K562 (cell line): ENCODE results near the gene EIF4E. TPM values are rescaled to one million over a fixed set of nuclear protein-coding genes. Genes with fewer than 3 reads are reported as not detected.

Source experiments
- ATAC-seq: fragments of 200-7000 bp; cut with Tn5 transposase; 3 replicates; pipeline ENCODE4 v1.9.1; 2020; ENCODE audit warnings: moderate library complexity
- BruUV-seq: library from RNA; stranded (reverse); fragments of 400-500 nt; replicated peaks from 2 replicates; lab custom pipeline; 2021; lab: Mats Ljungman, UMichigan
- CTCF ChIA-PET: fragments of 300-600 bp; formaldehyde crosslinking; extraction: SDS; loops from one replicate; lab custom pipeline; 2021; ENCODE audit warnings: low intra/inter-chr PET ratio; lab: Yijun Ruan, JAX
- POLR2A ChIA-PET: fragments of 300-600, 350-650 bp; sonication (Branson Sonifier 250); formaldehyde crosslinking; extraction: SDS; loops from one replicate; lab custom pipeline; 2021; ENCODE audit warnings: antibody characterized with exemption, inconsistent platforms; lab: Yijun Ruan, JAX
- DNase-seq, 4 experiments: peaks; one replicate each; pipeline versions ENCODE4 v3.0.0 to v3.0.0-alpha.2; 2011 to 2018; ENCODE audit warnings: low spot score in 3 of 4, mixed read lengths in 3 of 4; ENCODE audit errors: extremely low read depth in 1 of 4
- FAIRE-seq: peaks from 2 replicates; lab custom pipeline; 2011; peaks lifted over from hg19 to GRCh38; lab: Jason Lieb, UNC
- H2AFZ ChIP-seq: 2 replicates; pipeline ENCODE4 v1.6.0; 2011; ENCODE audit warnings: low read depth, low read length, control low read depth, inconsistent platforms
- H3K27ac ChIP-seq: fragments of 200-600 bp; 3 replicates; pipeline ENCODE4 v1.8.0; 2011; ENCODE audit warnings: low read depth, mild to moderate bottlenecking, control low read depth, inconsistent platforms, low read length, moderate library complexity, mixed read lengths; ENCODE audit errors: extremely low read depth
- H3K27me3 ChIP-seq, 2 experiments: fragments of 300-600 bp in 1 of 2; 2 replicates in 1 of 2; 3 replicates in 1 of 2; pipeline versions ENCODE4 v1.6.0 to v1.8.0; 2011; ENCODE audit warnings: inconsistent platforms in 2 of 2, low read length in 2 of 2, mild to moderate bottlenecking in 1 of 2, mixed read lengths in 1 of 2, moderate library complexity in 1 of 2; ENCODE audit not compliant: control insufficient read depth in 2 of 2, insufficient read depth in 2 of 2
- H3K36me3 ChIP-seq: fragments of 300-600 bp; 3 replicates; pipeline ENCODE4 v1.8.0; 2011; ENCODE audit warnings: mild to moderate bottlenecking, low read length, inconsistent platforms; ENCODE audit not compliant: control insufficient read depth, insufficient read depth
- H3K4me1 ChIP-seq, 2 experiments: fragments of 200-600 bp in 1 of 2; replicated peaks in 1 of 2; 2 replicates in 1 of 2; 3 replicates in 1 of 2; pipeline versions ENCODE4 v1.5.1 to v1.8.0; 2011; ENCODE audit warnings: inconsistent platforms in 2 of 2, low read length in 2 of 2, mild to moderate bottlenecking in 1 of 2, mixed read lengths in 1 of 2, moderate library complexity in 1 of 2; ENCODE audit not compliant: control insufficient read depth in 2 of 2, insufficient read depth in 2 of 2
- H3K4me2 ChIP-seq: 2 replicates; pipeline ENCODE4 v1.6.1; 2011; ENCODE audit warnings: low read length, control low read depth, inconsistent platforms, mixed read lengths; ENCODE audit not compliant: insufficient read depth
- H3K4me3 ChIP-seq: fragments of 200-600 bp; sonication (generic), shearing (Covaris generic); 2 replicates; pipeline ENCODE4 v1.5.1; 2016; ENCODE audit warnings: control low read depth, inconsistent platforms
- H3K79me2 ChIP-seq: fragments of 200-600 bp; 3 replicates; pipeline ENCODE4 v1.8.0; 2011; ENCODE audit warnings: low read length, inconsistent platforms; ENCODE audit not compliant: control insufficient read depth, insufficient read depth
- H3K9ac ChIP-seq, 2 experiments: 2 replicates each; pipeline versions ENCODE4 v1.6.0 to v1.6.1; 2011; ENCODE audit warnings: low read depth in 2 of 2, low read length in 2 of 2, control low read depth in 1 of 2, inconsistent platforms in 1 of 2, mild to moderate bottlenecking in 1 of 2, mixed read lengths in 1 of 2; ENCODE audit not compliant: insufficient read depth in 1 of 2
- H3K9me1 ChIP-seq: one replicate; pipeline ENCODE4 v1.6.0; 2011; ENCODE audit warnings: inconsistent platforms, mild to moderate bottlenecking, low read length, moderate library complexity; ENCODE audit not compliant: control insufficient read depth, insufficient read depth
- H3K9me3 ChIP-seq: replicated peaks from 2 replicates; pipeline ENCODE4 v1.5.1; 2011; ENCODE audit warnings: low read depth, low read length, inconsistent platforms; ENCODE audit not compliant: control insufficient read depth, insufficient read depth
- H4K20me1 ChIP-seq: replicated peaks from 2 replicates; pipeline ENCODE4 v1.6.1; 2011; ENCODE audit warnings: low read length, inconsistent platforms, mixed read lengths; ENCODE audit not compliant: control insufficient read depth, insufficient read depth
- ZNF124 ChIP-seq: sonication (generic); formaldehyde crosslinking; IDR thresholded peaks from 2 replicates; pipeline ENCODE4 v1.8.1; 2022; ENCODE audit warnings: missing genetic modification reagents
- WGBS: fragments of 100-300 bp; shearing (Covaris generic); methylation state at CpG from one replicate; pipeline ENCODE4 v1.1.6; 2016; ENCODE audit warnings: low coverage, mixed read lengths; ENCODE audit not compliant: insufficient coverage; ENCODE audit errors: missing lambda C conversion rate; 5-methylcytosine and 5-hydroxymethylcytosine counted together
- in situ Hi-C: fragments of 300-500 bp; cut with MboI; formaldehyde crosslinking; loops from 4 replicates; pipeline ENCODE4 v1.15.0; 2018; ENCODE audit warnings: inconsistent platforms, mixed read lengths
- intact Hi-C: fragments of 100-400 bp; cut with micrococcal nuclease; formaldehyde crosslinking; loops from 2 replicates; pipeline ENCODE4 v1.14.2; 2022
- polyA plus RNA-seq, 8 experiments: library from polyadenylated mRNA; depleted of rRNA in 4 of 8; stranded (reverse) in 5 of 8; unstranded in 3 of 8; fragments of >200 nt; fragmentation: Nextera tagmentation in 2 of 8; fragmentation: Illumina TruSeq in 1 of 8; extraction: Ambion mirVana in 2 of 8; extraction: Trizol in 1 of 8; gene quantifications; 2 replicates each; pipeline versions ENCODE4 v1.2.1 to v1.2.3, GENCODE V29; 2011 to 2014; ENCODE audit warnings: inconsistent platforms in 1 of 8, missing spikeins in 1 of 8
- total RNA-seq, 7 experiments: library from RNA; depleted of rRNA in 6 of 7; stranded (reverse); fragments of >200 nt in 6 of 7; fragmentation: Illumina TruSeq in 2 of 7; extraction: Trizol in 2 of 7; gene quantifications; 2 replicates each; pipeline versions ENCODE4 v1.2.1 to v1.2.3, GENCODE V29; 2011 to 2021; ENCODE audit warnings: low replicate concordance in 1 of 7
- TF ChIP-seq, protein P1 (sequence below), 2 experiments: fragments of 450-650 bp in 1 of 2; sonication (generic) in 1 of 2; formaldehyde crosslinking in 1 of 2; IDR thresholded peaks in 1 of 2; conservative IDR thresholded peaks in 1 of 2; 2 replicates each; pipeline versions ENCODE4 v1.6.1 to v1.8.1; 2016 to 2023; ENCODE audit warnings: mild to moderate bottlenecking in 2 of 2, moderate library complexity in 2 of 2, inconsistent platforms in 1 of 2, missing genetic modification reagents in 1 of 2
- TF ChIP-seq, protein P2 (sequence below): fragments of 450-650 bp; formaldehyde crosslinking; conservative IDR thresholded peaks from 2 replicates; pipeline ENCODE4 v1.4.0; 2022; ENCODE audit warnings: mild to moderate bottlenecking, missing genetic modification characterization

Gene EIF4E
- total and polyA plus RNA-seq, 9 of the 15 experiments (the other 6 are each of a cell fraction or from before 2014, with no cell fraction given), result 164 to 489 (median 179) TPM

DNA sequence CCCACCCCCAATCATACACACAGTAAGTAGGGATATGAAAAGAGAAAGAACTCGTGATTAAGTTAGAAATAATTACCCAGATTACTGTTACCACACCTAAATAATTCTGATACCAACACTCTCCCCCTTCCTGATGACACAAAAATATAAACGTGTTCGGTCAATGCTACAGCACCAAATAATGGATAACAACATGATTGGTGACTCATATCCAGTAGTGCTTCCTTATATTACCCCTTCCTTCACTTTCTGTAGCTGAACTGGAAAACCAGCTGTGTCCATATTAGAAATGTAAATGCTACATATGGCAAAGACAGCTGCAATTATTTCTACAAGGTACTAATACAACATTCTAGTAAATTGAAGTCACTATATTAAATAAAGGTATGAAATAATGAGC lies 20.8 kb downstream of the EIF4E start:
- H3K79me2 ChIP-seq, result peaks cover 99% of the 10 kb centered on the region
- no peak overlapping the region for H3K4me3 ChIP-seq
- no peak overlapping the region for H2AFZ ChIP-seq
- in situ Hi-C loops, result no loop called here
- peaks cover 10% of the 10 kb centered on the region; the same call in 1 of the 2 replicates for H4K20me1 ChIP-seq
- DNase-seq (no peak), ATAC-seq (0 out of 3 replicates have a peak, but pooled peaks have one; percentile 11), FAIRE-seq (no peak)
- peaks cover 2 to 7% of the 10 kb centered on the region in 2 experiments; a peak in 3 of 5 replicates for H3K4me1 ChIP-seq
- 49% methylated on average over 3 of the region's 3 CpGs for WGBS
- H3K27ac ChIP-seq, result peak overlapping the region; percentile 16; the same call in 1 of the 3 replicates
- no peak overlapping the region for H3K9ac ChIP-seq
- no TSS peak for BruUV-seq
- H3K36me3 ChIP-seq, result peaks cover 44% of the 10 kb centered on the region
- H3K4me2 ChIP-seq, result no peak overlapping the region
- TF ChIP-seq, protein P1, sequence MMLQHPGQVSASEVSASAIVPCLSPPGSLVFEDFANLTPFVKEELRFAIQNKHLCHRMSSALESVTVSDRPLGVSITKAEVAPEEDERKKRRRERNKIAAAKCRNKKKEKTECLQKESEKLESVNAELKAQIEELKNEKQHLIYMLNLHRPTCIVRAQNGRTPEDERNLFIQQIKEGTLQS (IDR thresholded peaks at IDR 0.05), result peak; percentile 41; the same call in 1 of the 2 replicates
- TF ChIP-seq, protein P1 (CRISPR knock-in tag; conservative IDR thresholded peaks at IDR 0.05), result no peak
- TF ChIP-seq, protein P2, sequence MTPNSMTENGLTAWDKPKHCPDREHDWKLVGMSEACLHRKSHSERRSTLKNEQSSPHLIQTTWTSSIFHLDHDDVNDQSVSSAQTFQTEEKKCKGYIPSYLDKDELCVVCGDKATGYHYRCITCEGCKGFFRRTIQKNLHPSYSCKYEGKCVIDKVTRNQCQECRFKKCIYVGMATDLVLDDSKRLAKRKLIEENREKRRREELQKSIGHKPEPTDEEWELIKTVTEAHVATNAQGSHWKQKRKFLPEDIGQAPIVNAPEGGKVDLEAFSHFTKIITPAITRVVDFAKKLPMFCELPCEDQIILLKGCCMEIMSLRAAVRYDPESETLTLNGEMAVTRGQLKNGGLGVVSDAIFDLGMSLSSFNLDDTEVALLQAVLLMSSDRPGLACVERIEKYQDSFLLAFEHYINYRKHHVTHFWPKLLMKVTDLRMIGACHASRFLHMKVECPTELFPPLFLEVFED (CRISPR knock-in tag), result no peak
- TF ChIP-seq ZNF124 (CRISPR knock-in tag), result no peak
- no peaks in the 10 kb centered on the region for H3K9me3 ChIP-seq
- POLR2A ChIA-PET, result interaction anchor here (2.0 kb wide), 1 partner anchor 9 kb away, joined by 8 read pairs; no protein-coding TSS in a partner anchor
- no peaks in the 10 kb centered on the region for H3K9me1 ChIP-seq
- CTCF ChIA-PET, result no interaction called here
- intact Hi-C loops, result no loop called here
- no peaks in the 10 kb centered on the region for H3K27me3 ChIP-seq
